NCI-H510A treated with DMSO at 0.1 percent for 48 hours (cell line): ENCODE data around the gene MRTO4.
"Not testable (repeated sequence)": the region's sequence is repeated elsewhere in the genome, so short reads cannot be mapped to it uniquely, and the experiment has no call there.

Source experiments
- DNase-seq: peaks from one replicate; lab custom pipeline; 2025; lab: John Stamatoyannopoulos, UW

MRTO4 gene

DNA sequence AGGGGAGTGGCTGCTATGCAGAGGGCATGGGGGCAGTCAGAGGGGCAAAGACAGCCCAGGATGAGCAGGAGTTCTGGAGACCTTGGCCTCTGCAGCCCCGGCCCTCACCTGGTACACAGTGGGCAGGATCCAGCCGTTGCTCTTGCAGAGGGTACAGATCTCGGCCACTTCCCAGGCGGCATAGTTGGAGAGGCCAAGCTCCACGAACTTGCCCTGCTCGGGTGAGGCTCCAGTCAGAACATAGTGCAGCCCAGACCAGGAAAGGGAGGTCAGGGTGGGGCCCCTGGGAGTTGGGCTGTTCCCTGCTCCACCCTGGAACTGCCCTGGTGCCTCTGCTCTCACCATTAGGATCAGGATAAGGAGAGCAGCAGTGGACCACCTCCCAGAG is 18.7 kb downstream of the MRTO4 start:
- DNase-seq, result not testable (repeated sequence)

DNA sequence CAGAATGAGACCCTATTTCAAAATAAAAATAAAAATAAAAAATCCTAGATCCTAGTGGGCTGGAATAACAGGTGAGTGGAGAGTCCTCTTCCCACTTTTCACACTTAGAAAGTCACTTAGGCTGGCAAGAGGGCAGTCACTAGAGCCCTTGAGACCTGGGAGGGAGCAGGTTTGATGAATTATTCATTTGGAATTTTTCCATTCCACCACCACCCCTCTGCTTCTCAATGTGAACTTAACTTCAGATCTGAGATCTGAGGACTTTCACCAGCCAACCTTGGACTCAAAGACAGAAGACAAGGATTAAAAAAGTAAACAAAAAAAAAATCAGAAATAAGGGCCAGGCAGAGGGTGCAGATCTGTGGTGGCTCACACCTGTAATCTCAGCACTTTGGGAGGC is 20.5 kb downstream of the MRTO4 start:
- no peak for DNase-seq

DNA sequence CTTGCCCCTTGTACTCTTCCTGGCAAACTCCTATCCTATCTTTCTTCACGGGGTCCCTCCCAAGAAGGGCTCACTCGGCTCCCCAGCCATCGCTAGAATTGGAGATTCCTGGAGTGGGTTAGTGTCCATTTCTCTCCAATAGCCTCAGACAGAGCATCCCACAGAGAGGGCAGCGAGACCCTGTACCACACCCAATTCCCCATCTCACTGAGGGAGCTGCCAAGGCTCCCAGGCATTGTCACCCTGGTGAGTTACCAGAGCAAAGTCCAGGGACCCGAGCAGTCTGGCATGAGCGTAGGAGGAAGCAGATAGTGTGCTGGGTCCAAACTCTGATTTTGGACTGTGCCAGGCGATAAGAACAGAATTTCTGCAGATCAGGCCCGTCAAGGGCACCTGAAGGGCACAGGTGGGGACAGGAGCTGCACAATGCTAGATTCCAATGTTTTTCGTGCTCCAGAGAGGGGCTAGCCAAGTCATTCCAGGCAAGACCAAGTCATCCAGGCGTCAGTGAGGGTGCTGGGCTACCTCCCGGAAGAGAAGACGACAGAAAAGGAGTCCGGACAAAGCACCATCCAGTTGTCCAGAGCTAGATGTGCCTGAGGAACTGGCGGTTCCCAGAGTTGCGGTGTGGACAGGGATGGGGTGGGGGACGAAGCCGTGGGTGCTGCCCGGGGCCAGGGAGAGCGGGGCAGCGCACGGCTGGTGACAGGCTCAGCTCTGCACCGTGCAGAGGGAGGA is 21.7 kb downstream of the MRTO4 start:
- DNase-seq, result no peak

DNA sequence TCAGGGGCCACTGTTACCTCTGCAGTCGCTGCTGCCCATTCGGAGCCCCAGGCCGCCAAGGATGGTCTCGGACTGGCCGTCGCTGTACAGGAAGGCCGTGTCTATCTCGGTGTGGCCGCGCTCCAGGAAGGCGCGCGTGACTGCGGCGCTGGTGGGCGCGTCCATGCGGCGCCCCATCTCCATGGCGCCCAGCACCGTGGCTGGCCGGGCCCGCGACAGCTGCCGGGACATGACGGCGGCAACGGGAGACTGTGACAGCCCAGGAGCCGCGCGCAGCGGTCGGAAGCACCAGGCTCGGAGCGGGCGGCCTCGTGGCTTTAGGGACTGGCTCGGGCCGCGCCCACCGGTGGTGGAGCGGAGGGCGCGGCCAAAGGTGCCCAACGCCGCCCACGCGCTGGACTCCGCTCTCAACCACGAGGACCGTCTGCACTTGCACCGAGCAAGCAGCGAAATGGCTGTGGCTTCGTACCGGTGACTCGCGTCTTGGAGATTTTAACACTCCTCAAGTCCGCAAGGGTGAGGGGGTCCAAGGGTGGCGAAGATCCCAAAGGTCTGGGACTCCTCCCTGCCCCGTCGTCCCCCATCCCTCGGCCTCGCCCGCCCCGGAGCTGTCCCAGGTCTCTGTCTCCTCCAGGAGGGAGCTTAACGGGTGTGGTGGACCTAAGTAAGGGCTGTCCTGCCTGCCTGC is 22.4 kb downstream of the MRTO4 start:
- not testable (repeated sequence) for DNase-seq

DNA sequence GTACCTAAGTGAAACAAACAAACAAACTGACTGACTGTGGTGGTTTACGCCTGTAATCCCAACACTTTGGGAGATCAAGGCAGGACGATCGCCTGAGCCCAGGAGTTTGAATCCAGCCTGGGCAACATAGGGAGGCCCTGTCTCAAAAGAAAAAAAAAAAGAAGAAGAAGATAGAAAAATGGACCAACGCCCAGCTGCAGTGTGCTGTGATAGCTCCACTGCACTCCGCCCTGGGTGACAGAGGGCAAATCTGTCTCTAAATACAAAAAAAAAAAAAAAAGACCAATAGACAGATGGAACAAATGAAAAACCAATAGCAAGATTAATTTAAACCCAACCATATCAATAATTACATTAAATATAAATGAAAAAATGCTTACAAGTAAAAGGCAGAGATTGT is 23.0 kb downstream of the MRTO4 start:
- DNase-seq, result no peak

DNA sequence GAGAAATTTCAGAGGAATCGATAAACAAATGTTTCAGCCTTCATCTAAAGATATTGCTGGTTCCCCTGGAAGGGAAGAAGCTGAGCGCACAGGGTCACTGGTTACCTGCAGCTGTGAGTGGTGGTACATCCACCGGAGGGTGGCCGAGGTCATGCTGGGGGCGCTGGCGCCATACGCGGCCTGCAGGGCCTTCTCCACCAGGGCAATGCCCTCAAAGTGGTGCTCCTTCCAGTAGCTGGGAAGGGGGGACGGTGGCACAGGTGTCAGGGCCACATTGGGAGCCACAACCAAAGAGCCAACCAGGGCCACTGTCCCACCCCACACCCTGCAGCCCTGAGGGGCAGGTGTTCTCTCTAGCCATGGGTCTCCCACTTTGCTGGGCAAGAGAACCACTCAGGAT is 32.3 kb downstream of the MRTO4 start:
- DNase-seq, result no peak

DNA sequence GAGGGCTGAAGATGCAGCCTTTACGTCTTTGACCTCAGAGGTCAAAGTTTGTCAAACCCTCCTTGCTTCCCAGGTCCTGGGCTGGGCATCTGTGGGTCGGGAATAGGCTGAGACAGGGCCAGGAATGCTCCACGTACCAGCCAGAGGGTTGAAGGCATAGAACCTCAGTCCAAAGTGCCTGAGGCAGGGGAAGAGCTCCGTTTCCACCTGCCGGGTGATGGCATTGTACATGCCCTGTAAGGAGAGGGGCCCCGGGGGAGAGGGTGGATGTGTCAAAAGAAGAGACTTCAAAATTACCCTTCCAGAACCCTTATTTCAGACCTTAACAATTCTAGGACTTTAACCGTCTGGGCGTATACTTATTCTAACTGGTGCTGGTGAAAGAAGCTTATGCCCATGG is 33.3 kb downstream of the MRTO4 start:
- no peak for DNase-seq

DNA sequence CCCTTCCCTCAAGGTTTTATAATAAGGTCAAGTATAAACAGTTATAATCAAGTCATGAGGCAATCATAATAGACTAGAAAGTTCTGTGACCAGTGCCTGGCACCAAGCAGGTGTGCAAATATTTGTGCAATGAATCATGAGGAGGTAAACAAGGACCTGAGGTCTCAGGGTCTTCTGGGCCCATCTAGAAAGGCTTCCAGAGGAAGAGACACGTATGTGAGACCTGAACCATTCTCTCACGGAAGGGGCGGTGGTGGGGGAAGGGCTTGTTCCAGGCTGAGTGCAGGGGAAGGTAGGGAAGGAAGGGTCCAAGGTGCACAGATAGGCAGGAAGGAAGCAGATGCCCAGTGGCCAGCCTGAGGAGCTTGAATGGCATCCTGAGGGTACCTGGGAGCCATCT is 33.8 kb downstream of the MRTO4 start:
- not testable (repeated sequence) for DNase-seq

DNA sequence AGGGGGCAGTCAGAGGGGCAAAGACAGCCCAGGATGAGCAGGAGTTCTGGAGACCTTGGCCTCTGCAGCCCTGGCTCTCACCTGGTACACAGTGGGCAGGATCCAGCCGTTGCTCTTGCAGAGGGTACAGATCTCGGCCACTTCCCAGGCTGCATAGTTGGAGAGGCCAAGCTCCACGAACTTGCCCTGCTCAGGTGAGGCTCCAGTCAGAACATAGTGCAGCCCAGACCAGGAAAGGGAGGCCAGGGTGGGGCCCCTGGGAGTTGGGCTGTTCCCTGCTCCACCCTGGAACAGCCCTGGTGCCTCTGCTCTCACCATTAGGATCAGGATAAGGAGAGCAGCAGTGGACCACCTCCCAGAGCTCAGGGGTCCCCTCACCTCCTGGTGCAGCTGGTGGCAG is 34.2 kb downstream of the MRTO4 start:
- DNase-seq, result not testable (repeated sequence)

DNA sequence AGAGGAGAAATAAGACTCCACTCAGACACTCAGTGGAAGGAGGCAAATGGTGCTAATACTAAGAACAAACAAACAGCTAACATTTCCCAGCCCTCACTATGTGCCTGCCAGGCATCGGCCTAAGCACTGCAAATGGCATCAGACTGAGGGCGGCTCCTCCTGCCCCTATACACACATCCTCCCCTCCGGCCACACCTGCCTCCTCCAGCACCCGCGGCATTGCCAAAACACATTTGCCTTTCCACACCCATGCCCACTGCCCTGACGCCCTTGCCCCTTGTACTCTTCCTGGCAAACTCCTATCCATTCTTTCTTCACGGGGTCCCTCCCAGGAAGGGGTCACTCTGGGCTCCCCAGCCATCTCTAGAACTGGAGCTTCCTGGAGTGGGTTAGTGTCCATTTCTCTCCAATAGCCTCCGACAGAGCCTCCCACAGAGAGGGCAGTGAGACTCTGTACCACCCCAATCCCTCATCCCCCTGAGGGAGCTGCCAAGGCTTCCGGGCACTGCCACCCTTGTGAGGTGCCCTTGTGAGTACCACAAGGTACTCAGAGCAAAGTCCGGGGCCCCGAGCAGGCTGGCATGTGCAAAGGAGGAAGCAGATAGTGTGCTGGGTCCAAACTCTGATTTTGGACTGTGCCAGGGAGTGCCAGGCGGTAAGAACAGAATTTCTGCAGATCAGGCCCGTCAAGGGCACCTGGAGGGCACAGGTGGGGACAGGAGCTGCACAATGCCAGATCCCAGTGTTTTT is 36.0 kb downstream of the MRTO4 start:
- DNase-seq, result no peak

DNA sequence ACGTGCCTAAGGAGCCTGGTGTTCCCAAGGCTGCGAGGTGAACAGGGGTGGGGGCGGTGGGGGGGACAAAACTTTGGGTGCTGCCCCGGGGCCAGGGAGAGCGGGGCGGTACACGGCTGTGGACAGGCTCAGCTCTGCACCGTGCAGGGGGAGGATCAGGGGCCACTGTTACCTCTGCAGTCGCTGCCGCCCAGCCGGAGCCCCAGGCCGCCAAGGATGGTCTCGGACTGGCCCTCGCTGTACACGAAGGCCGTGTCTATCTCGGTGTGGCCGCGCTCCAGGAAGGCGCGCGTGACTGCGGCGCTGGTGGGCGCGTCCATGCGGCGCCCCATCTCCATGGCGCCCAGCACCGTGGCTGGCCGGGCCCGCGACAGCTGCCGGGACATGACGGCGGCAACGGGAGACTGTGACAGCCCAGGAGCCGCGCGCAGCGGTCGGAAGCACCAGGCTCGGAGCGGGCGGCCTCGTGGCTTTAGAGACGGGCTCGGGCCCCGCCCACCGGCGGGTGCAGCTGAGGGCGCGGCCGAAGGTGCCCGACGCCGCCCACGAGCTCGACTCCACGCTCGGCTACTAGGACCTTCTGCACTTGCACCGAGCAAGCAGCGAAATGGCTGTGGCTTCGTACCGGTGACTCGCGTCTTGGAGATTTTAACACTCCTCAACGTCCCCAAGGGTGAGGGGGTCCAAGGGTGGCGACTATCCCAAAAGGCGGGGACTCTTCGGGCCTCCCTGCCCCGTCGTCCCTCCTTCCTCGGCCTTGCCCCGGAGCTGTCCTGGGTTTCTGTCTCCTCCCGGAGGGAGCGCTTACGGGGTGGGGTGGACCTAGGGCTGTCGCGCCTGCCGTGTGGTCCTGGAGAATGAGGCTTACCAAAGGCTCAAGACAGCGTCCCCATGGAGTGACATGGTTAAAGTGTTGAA is 37.0 kb downstream of the MRTO4 start, which contains the start of gene AKR7A3:
AKR7A3 (minus strand) TSS at position 447 of the 918 bp plus-strand sequence; CDS start at position 386, 61 bp downstream.
- not testable (repeated sequence) for DNase-seq

DNA sequence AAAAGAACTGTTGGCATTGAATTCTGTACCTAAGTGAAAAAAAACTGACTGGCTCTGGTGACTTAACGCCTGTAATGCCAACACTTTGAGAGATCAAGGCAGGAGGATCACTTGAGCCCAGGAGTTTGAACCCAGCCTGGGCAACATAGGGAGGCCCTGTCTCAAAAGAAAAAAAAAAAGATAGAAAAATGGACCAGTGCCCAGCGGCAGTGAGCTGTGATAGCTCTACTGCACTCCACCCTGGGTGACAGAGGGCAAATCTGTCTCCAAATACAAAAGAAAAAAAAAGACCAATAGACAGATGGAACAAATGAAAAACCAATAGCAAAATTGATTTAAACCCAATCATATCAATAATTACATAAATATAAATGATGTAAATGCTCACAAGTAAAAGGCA is 37.6 kb downstream of the MRTO4 start:
- DNase-seq, result no peak

DNA sequence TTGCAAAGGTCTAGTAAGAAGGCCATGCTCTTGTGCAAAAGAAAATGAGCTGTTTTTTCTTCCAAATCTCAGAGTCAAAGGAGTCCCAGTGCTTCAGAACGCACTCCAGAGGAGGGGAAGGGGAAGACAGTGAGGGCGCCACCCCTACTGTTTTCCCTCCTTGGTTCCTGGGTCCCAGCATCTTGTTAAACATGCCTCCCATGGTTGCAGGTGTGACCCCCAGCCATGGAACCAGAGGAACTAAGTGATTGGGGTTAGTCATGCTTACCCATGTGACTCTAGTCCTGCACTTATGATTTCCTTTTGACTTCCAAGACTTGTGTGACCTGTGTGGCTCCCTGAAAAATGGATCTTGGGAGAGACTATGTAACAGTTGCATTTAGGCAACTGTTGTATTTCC is 43.0 kb downstream of the MRTO4 start:
- no peak for DNase-seq

DNA sequence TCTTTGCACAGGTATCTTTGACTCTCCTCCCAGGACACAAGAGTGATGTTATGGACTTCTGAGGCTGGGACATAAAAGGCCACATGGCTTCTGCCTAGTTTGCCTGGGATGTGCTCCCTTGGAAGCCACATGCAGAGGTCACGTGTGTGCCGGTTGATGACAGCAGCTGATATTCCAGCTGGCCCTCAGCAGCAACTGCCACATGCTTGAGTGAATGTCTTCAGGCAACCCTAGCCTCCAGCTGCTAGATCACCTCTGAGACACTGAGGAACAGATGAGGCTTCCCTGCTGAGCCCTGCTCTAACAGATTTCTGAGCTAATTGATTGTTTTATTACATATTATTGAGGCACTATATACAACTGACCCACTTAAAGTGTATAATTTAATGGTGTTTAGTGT is 48.6 kb downstream of the MRTO4 start:
- DNase-seq, result no peak

DNA sequence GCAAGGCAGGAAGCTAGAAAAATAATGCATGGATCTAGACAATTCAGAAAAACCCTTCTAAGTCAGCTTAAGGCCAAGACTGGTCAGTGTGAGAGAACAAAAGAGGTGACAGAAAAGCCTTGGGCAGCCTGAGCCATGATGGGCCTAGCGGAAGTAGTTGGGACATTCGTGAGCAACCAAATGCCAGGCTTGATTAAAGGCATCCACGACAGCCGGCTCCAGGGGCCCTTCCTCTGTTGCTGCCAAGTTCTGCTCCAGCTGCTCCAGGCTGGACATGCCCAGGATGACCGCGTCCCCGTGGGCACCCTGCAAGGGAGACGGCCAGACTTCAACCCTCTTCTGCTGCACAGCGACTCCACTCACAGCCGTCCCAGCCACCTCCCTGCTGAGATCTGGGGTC is 52.5 kb downstream of the MRTO4 start:
- DNase-seq, result not testable (repeated sequence)

DNA sequence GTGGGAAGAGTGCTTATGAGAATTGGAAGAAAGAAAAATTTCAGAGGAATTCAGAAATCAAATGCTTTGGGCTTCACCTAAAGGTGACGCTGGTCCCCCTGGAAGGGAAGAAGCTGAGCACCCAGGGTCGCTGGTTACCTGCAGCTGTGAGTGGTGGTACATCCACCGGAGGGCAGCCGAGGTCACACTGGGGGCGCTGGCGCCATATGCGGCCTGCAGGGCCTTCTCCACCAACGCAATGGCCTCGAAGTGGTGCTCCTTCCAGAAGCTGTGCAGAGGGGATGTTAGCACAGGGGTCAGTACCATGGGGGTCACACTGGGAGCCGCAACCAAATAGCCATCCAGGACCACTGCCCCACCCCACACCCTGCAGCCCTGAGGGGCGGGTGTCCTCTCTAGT is 54.3 kb downstream of the MRTO4 start:
- no peak for DNase-seq

DNA sequence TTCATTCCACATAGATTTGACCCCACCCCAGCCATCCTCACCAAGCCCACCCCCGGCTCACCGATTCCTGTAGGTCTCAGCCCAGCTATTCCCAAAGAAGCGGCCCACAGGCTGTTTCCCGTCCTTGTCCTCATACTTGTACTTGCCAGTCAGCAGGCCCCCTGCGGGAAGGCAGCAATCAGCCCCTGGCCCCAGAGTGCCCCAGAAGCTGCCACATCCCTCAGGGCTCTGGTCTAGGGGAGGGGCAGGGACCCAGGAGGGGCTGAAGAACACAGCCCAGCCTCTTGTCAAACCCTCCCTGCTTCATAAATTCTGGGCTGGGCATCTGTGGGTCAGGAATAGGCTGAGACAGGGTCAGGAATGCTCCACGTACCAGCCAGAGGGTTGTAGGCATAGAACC is 55.3 kb downstream of the MRTO4 start:
- no peak for DNase-seq

DNA sequence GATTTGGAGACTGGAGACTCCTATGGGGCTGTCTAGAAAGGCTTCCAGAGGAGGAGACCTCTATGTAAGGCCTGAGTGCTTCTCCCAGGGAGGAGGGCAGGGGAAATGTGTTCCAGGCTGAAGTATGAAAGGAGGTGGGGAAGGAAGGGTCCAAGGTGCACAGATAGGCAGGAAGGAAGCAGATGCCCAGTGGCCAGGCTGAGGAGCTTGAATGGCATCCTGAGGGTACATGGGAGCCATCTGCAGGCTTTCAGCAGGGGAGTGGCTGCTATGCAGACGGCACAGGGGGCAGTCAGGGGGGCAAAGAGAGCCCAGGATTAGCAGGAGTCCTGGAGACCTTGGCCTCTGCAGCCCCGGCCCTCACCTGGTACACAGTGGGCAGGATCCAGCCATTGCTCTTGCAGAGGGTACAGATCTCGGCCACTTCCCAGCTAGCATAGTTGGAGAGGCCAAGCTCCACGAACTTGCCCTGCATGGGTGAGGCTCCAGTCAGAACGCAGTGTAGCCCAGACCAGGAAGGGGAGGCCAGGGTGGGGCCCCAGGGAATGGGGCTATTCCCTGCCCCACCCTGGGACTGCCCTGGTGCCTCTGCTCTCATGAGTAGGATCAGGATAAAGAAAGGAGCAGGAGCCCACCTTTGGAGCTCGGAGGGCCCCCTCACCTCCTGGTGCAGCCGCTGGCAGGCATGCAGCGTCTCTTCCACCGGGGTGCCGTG is 56.3 kb downstream of the MRTO4 start:
- no peak for DNase-seq

DNA sequence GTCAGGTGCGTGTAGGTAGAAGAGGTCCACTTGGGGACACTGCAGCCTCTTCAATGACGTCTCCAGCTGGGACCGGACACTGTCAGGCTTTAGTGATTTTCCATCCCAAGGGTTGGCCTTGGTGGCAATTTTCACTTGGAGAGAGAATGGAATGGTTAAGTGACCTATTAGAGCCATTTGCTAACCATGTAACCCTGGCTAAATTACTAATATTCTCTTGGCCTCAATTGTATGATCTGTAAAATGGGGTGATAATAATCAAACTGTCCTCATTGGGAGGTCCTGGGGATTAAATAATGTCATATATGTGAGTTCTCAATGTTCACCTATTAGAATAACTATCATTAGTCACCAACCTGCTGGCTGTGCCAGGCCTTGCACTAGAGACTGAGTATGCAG is 56.9 kb downstream of the MRTO4 start:
- no peak for DNase-seq

DNA sequence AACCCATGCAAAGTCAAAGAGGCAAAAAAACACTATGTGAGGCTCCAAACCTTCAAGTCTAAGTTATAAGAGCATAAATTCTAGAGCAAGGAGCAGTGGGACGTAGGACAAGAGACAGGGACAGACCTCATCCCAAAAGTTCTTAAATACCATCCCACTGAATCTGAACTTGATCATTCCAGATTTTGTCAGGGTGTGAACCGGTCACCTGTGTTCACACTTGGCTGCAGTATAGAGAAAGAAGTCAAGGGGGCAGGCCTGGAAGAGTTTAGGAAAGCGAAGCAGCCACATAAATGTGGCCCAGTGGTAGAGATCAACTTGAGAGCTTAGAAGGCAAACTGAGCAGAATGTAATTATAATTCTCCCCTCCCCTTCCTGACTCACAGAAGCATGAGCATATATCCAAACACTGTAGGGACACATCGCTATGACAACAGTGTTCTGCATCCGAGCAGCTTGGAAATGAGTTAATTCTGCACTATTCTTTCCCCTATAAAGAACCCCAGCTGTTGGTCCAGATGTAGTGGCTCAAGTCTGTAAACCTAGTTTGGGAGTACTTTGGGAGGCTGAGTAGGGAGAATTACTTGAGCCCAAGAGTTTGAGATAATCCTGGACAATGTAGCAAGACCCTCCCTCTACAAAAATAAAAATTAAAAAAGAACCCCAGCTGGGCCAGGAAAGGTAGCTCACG is 57.7 kb downstream of the MRTO4 start:
- no peak for DNase-seq
